Stimulated activated CD8-positive, alpha-beta memory T cell treated with anti-CD3 and anti-CD28 coated beads, Interleukin-4, amount 100 ng/mL, for 48 hours (primary cell): ENCODE results near the gene NR3C2.

ENCODE experiments used
- DNase-seq: peaks from one replicate; pipeline ENCODE4 v3.0.0-alpha.2; 2020

The NR3C2 gene

DNA sequence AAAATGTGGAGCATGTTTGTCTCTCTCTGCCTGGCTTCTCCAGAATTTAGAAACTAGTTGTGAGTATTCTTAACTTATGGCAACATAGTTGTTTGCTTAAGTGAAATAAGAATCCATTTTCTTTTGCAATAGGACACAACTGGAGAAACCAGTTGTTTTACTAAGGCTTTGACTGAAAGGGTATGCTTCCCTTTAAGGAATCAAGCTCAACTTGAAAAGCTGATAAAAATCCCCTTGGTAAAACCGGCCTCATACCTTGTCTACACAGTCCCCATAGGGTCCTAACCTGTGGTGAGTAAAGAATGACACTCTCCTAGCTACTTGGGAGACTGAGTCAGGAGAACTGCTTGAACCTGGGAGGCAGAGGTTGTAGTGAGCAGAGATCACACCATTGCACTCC lies 139.8 kb downstream of the NR3C2 start:
- no peak for DNase-seq

GRCh38 chr4:148300877-148301276 lies 141.3 kb downstream of the NR3C2 start:
- no peak for DNase-seq

GRCh38 chr4:148299337-148299736 lies 142.9 kb downstream of the NR3C2 start:
- DNase-seq: no peak

GRCh38 chr4:148296498-148296897 lies 145.7 kb downstream of the NR3C2 start:
- no peak for DNase-seq

DNA sequence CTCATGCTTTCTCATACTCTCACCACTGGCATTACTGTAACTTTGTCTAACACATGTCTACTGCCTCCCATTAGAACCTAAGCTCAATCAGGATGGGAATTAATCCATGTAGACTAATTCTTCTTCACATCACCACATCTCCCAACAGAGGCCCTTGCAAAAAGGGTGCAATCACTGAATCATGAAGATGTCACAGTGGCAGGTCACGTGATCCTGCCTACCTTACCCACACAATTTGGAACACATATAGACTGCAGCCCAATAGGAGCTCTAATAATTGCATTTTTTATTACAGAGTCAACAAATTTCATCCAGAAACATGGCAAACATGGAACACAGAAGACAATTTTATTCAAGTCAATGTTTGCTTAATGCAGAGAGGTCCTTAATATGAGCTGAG lies 146.6 kb downstream of the NR3C2 start:
- DNase-seq: no peak

GRCh38 chr4:148293571-148293970 lies 148.6 kb downstream of the NR3C2 start:
- DNase-seq: no peak

GRCh38 chr4:148292686-148293085 lies 149.5 kb downstream of the NR3C2 start:
- DNase-seq: no peak

GRCh38 chr4:148289740-148290139 lies 152.5 kb downstream of the NR3C2 start:
- no peak for DNase-seq

DNA sequence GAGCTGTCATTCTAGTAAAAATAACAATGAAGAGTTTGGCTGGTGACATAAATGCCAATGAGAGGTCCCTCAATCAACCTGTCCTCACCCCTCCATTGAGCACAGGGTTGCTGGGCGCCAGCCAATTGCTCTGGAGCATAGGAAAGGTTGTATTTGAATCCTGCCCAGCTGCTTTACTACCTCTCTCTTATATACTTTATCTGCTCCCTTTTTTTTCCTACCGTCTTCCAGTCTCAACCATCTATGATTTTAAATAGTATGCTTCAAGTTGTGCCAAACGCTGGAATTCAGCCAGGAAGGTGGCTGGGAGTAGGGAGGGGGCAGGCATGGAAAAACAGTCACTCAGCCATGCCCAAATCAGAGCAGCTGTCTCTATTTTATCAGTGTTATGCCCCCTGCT lies 153.8 kb downstream of the NR3C2 start:
- no peak for DNase-seq

DNA sequence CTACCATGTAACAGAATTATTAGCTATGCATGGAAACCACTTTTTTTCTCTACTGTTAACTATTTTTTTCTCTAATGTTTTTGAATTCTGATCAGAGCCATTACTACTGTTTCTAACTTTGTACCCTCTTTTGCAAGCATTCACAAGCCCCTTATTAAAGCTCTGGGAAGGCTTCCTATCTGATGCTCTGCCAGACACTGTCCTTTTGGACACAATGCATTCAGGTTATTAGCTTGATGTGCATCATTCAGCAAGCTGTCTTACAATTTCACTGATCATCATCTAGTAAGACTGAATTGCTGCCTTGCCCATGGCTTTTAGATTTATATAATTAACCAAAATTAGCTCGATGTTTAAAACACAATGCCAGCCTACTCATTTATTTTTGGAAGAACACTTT lies 155.1 kb downstream of the NR3C2 start:
- no peak for DNase-seq

DNA sequence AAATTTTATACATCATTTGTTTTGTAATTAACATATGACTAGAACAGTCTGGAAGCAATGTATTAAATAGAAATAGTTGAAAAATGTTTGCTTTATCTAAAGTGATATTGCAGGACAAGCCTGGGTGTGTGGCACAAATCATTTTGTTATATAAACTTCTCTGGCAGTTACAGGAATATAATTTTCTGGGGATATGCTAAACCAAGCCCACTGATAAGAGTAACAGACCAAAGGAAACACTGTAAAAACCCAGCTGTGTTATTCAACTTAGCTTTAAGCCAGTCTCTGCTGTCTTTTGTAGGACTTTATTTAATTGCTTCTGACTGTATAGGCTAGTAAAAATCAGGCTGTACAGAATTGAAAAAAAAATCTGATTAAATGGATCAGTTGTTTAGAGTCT lies 156.2 kb downstream of the NR3C2 start:
- DNase-seq: no peak

DNA sequence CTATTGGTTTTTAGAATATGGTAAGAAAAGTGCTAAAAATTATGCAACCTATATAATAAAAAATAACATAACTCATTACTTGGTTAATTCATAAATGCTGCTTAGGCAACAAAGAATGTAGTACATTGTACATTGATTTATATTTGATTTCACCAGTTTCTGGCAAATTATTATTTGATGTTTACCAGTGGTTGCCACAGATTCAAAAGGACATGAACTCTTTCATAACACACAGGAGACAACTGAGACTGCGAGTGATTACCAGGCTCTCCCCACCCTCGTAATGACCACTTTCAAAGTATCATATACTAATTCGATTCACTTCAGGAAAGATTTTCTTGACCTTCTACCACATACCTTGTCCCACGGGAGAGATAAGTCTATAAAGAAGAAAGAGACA lies 158.5 kb downstream of the NR3C2 start:
- no peak for DNase-seq

- DNase-seq: no peak
Measured at GRCh38 chr4:148278310-148278709, 163.9 kb downstream of the NR3C2 start.

- no peak for DNase-seq
Measured at GRCh38 chr4:148275266-148275665, 166.9 kb downstream of the NR3C2 start.

DNA sequence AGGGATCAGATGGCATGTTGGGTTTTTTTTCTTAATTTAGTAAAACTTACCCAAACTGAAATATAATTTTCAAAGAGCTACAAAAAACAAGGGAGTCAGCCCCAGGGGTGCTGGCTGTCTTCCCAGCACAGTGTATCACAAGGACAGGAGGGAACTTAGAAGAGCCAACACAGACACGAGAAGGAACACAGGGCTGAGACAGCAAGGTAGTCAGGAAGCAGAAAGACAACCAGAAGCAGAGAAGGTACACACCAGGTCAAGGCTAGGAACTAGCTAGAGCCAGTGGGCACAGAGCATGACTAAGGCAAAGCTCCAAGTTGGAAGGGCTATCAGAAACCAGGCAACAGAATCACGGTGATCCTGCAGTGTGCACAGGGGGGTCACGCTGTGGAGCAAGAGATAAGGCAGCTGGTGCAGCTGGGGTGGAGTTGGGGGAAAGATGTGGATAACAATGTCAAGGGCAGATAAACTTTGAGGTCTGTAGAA lies 168.7 kb downstream of the NR3C2 start:
- no peak for DNase-seq

DNA sequence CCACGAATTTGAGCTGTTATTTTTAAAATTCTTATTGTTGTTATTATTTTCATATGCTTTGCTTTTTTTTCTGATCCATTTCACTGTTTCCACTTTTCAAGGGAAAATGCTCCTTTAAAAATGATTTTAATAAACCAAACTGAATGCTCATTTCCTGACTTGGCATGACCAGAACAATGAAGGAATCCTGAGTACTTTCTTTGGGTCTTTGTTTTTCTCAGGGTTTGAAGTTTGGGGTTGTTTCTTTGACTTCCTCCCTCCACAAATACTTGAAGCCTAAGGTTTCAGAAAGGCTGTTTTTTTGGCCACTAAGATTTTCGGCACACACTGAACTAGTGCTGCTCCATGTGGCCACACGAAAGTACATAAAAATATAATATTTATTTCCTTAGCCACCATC lies 171.0 kb downstream of the NR3C2 start:
- no peak for DNase-seq

GRCh38 chr4:148270630-148271029 lies 171.6 kb downstream of the NR3C2 start:
- DNase-seq: no peak

DNA sequence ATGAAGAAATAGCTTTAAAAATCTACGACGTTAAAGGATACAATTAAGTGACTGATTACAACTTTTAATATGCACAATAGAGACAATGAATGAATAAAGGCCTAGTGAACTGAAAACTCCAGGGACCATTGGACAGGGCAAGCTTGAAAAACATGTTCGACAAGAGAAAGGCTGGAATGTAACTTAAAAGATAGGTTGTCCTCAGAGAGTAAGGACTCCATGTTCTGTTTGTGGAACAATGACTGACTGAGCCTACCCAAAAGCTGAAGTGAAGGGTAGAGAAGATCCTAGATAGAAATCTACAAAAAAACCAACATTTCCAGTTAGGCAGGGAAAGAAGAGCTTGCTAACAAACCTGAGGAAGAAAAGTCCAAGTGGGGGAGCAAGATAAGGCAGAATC lies 173.4 kb downstream of the NR3C2 start:
- no peak for DNase-seq

- DNase-seq: no peak
Measured at GRCh38 chr4:148266921-148267320, 175.3 kb downstream of the NR3C2 start.

- DNase-seq: no peak
Measured at GRCh38 chr4:148266240-148266639, 176.0 kb downstream of the NR3C2 start.

DNA sequence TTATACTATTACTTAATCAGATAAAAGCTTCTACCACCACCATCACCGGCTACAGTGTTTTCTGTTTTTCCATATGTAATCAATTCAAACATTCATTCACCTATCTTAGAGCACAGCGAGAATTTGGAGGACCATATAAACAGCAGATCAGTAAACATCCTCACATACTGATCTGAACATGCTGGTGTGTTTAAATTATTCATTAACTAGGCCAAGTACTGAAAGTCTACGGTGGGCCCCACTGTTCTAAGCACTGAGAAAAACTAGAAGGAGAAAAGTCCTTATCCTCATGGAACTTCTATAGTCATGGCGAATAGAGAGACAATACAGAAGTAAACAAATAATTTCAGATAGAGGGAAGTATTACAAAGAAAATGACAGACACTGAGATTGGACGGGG lies 176.6 kb downstream of the NR3C2 start:
- DNase-seq: no peak

DNA sequence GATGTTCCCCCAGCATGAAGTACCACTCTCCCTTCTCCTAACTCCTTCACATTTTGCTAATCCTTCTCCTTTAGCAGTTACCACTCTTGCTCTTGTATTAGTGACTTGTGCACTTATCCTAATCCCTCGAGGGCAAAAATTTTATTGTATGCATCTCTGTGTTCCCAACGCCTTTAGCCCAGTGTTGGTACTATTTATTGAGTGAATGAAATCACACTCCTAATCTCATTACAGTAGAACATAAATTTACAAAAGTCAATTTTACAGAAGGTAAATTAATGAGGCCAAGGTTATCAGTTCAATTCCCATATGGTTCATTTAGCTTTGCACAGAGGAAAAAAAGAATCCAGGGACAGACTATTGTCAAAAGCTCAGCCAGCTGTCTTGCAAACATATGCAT lies 178.4 kb downstream of the NR3C2 start:
- no peak for DNase-seq

GRCh38 chr4:148263127-148263526 lies 179.1 kb downstream of the NR3C2 start:
- DNase-seq: no peak

DNA sequence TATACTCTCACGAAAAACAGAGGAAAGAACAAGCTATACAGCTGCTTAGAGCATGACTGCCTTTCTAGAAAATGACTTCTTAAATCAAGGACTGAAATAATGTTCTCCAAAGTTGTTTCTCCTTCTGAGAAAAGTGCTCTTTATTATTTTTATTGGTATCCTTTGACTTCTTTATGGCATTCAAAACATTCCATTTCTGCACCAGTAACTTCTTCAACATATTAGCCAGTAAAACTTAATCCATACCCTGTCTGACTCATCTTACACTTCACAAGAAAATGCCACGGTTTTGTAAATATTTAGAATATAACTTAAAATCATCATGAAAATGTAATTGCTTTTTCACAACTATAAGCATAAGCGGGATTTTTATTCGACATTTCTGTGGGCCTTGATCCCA lies 180.4 kb downstream of the NR3C2 start:
- no peak for DNase-seq

GRCh38 chr4:148259841-148260240 lies 182.4 kb downstream of the NR3C2 start:
- DNase-seq: no peak

GRCh38 chr4:148258535-148258934 lies 183.7 kb downstream of the NR3C2 start:
- DNase-seq: no peak
